Testis (tissue), 3 donors: Measurements from ENCODE around the gene PIP5K1B. TPM values are rescaled to one million over a fixed set of nuclear protein-coding genes. Genes with fewer than 3 reads are reported as not detected.
A peak's percentile ranks its signal among the peaks of the same experiment; 100 is the strongest.

Source experiments
- DNase-seq: peaks from one replicate; pipeline ENCODE4 v3.0.0-alpha.2; 2019
- H3K27ac ChIP-seq, 2 donors: fragments of 200-600 bp; sonication (generic); one replicate each; pipeline ENCODE4 v1.5.1; 2019
- H3K27me3 ChIP-seq: fragments of 200-600 bp; sonication (generic); one replicate; pipeline ENCODE4 v1.5.1; 2019
- H3K36me3 ChIP-seq: fragments of 200-600 bp; sonication (generic); one replicate; pipeline ENCODE4 v1.5.1; 2017; ENCODE audit warnings: low read depth; ENCODE audit errors: missing control alignments
- H3K4me1 ChIP-seq: fragments of 200-600 bp; sonication (generic); one replicate; pipeline ENCODE4 v1.5.1; 2019
- H3K4me3 ChIP-seq, 2 donors: fragments of 200-600 bp; sonication (generic); one replicate each; pipeline ENCODE4 v1.5.1; 2017 to 2019
- H3K9me3 ChIP-seq: fragments of 200-600 bp; sonication (generic); one replicate; pipeline ENCODE4 v1.5.1; 2017
- CTCF ChIP-seq, 3 experiments: fragments of 450-650 bp in 2 of 3; fragments of 200-600 bp in 1 of 3; sonication (generic) in 1 of 3; IDR thresholded peaks; one replicate each; pipeline ENCODE4 v1.5.1; 2016 to 2019; ENCODE audit warnings: antibody characterized with exemption in 3 of 3, mild to moderate bottlenecking in 2 of 3, moderate library complexity in 1 of 3
- POLR2A ChIP-seq: fragments of 450-650 bp; IDR thresholded peaks from one replicate; pipeline ENCODE4 v1.6.1; 2017; ENCODE audit warnings: antibody characterized with exemption, mild to moderate bottlenecking, moderate library complexity
- whole genome bisulfite sequencing, 2 donors: methylation state at CpG; one replicate each; pipeline ENCODE4 v1.1.5; 2018; 5-methylcytosine and 5-hydroxymethylcytosine counted together
- intact Hi-C: fragments of 100-400 bp; cut with DNase I; formaldehyde crosslinking; loops from one replicate; pipeline ENCODE4 v1.15.1; 2023; ENCODE audit warnings: low total_unique reads
- polyA plus RNA-seq: library from polyadenylated mRNA; stranded (reverse); fragments of 350-450 nt; fragmentation: Illumina TruSeq; extraction: RNeasy Lipid Tissue Mini Kit (QIAGEN cat#74804); gene quantifications from one replicate; pipeline ENCODE4 v1.2.3, GENCODE V29; 2014; ENCODE audit warnings: low read depth, low replicate concordance; ENCODE audit not compliant: insufficient read depth
- total RNA-seq, 2 donors: library from RNA; depleted of rRNA; stranded (reverse); fragments of >200 nt; gene quantifications; one replicate each; pipeline ENCODE4 v1.2.3, GENCODE V29; 2016

Gene PIP5K1B
- total and polyA plus RNA-seq, 3 donors from 2014 or later = 53.6 to 70.5 (median 66.9) TPM

- Histone ChIP-seq H3K4me3 (no peak overlapping the region), H3K36me3 (no peaks in the 10 kb centered on the region), H3K27me3 (no peaks in the 10 kb centered on the region), H3K9me3 (no peaks in the 10 kb centered on the region), H3K4me1 (no peaks in the 10 kb centered on the region), H3K27ac (no peak overlapping the region)
- 79 to 80% methylated on average over 6 of the region's 6 CpGs for WGBS, 2 donors
- TF ChIP-seq POLR2A = no peak
- no peak for TF ChIP-seq CTCF (IDR thresholded peaks at IDR 0.05)
- intact Hi-C loops = no loop called here
- DNase-seq = no peak
Measured at GRCh38 chr9:68841276-68842052, 136.4 kb downstream of the PIP5K1B start.

GRCh38 chr9:68842568-68842967 is 137.5 kb downstream of the PIP5K1B start:
- no peak for DNase-seq
- Histone ChIP-seq H3K27ac (no peak overlapping the region), H3K36me3 (no peaks in the 10 kb centered on the region), H3K4me1 (no peaks in the 10 kb centered on the region), H3K9me3 (no peaks in the 10 kb centered on the region), H3K4me3 (no peak overlapping the region), H3K27me3 (no peaks in the 10 kb centered on the region)
- 91 to 95% methylated on average over 2 of the region's 2 CpGs for WGBS, 2 donors
- intact Hi-C loops = no loop called here
- TF ChIP-seq POLR2A = no peak

- Histone ChIP-seq H3K4me1 (no peaks in the 10 kb centered on the region), H3K36me3 (no peaks in the 10 kb centered on the region), H3K4me3 (no peak overlapping the region), H3K27ac (no peak overlapping the region), H3K9me3 (no peaks in the 10 kb centered on the region), H3K27me3 (no peaks in the 10 kb centered on the region)
- DNase-seq = no peak
- TF ChIP-seq POLR2A = no peak
- TF ChIP-seq CTCF (IDR thresholded peaks at IDR 0.05) = no peak
- intact Hi-C loops = no loop called here
- 86 to 95% methylated on average over 3 of the region's 3 CpGs for WGBS, 2 donors
Measured at GRCh38 chr9:68843239-68843638, 138.2 kb downstream of the PIP5K1B start.

GRCh38 chr9:68844157-68844556 is 139.1 kb downstream of the PIP5K1B start:
- intact Hi-C loops = no loop called here
- no peaks in the 10 kb centered on the region for H3K4me1 ChIP-seq
- no peaks in the 10 kb centered on the region for H3K9me3 ChIP-seq
- H3K27me3 ChIP-seq = no peaks in the 10 kb centered on the region
- no peak overlapping the region for H3K4me3 ChIP-seq
- no peak overlapping the region for H3K27ac ChIP-seq
- no peaks in the 10 kb centered on the region for H3K36me3 ChIP-seq
- 84 to 89% methylated on average over 3 of the region's 3 CpGs for WGBS, 2 donors
- no peak for DNase-seq
- TF ChIP-seq POLR2A (no peak), CTCF (IDR thresholded peaks at IDR 0.05) (no peak)

GRCh38 chr9:68844631-68845612 is 139.9 kb downstream of the PIP5K1B start:
- WGBS, 2 donors = 57 to 65% methylated on average over 13 of the region's 13 CpGs
- intact Hi-C loops = no loop called here
- TF ChIP-seq CTCF (IDR thresholded peaks at IDR 0.05) (peak; percentile 46 to 56 (median 51)), POLR2A (no peak)
- Histone ChIP-seq H3K36me3 (no peaks in the 10 kb centered on the region), H3K27me3 (no peaks in the 10 kb centered on the region), H3K27ac (no peak overlapping the region), H3K4me3 (no peak overlapping the region), H3K4me1 (no peaks in the 10 kb centered on the region), H3K9me3 (no peaks in the 10 kb centered on the region)
- peak; percentile 68 for DNase-seq
